NB4 (cell line): Measurements from ENCODE around the gene ARFRP1.

Source experiments
- DNase-seq: peaks from one replicate; pipeline ENCODE4 v3.0.0; 2010; ENCODE audit warnings: low read depth
- H3K4me3 ChIP-seq: one replicate; pipeline ENCODE4 v1.5.1; 2011; ENCODE audit warnings: mild to moderate bottlenecking, low read depth, low read length, moderate library complexity
- CTCF ChIP-seq: IDR thresholded peaks from one replicate; pipeline ENCODE4 v1.5.1; 2012; ENCODE audit warnings: low read depth, low read length
- MAX ChIP-seq: IDR thresholded peaks from 2 replicates; pipeline ENCODE4 v1.6.1; 2011; ENCODE audit warnings: low read depth, low read length
- MYC ChIP-seq: IDR thresholded peaks from 2 replicates; pipeline ENCODE4 v1.6.1; 2011; ENCODE audit warnings: low read depth, low read length
- POLR2A ChIP-seq: IDR thresholded peaks from 2 replicates; pipeline ENCODE4 v1.6.1; 2011; ENCODE audit warnings: mild to moderate bottlenecking; ENCODE audit not compliant: insufficient read length; ENCODE audit errors: extremely low read depth

ARFRP1 gene

GRCh38 chr20:63744574-63745423, 37.0 kb upstream of the ARFRP1 start:
- no peak for DNase-seq
- H3K4me3 ChIP-seq, result no peak overlapping the region
- TF ChIP-seq POLR2A (peak; percentile 12), MAX (no peak)

- no peak for TF ChIP-seq CTCF
- no peak for TF ChIP-seq MYC
- H3K4me3 ChIP-seq, result no peak overlapping the region
- DNase-seq, result no peak
Measured at GRCh38 chr20:63744158-63744557, 36.4 kb upstream of the ARFRP1 start.

- TF ChIP-seq POLR2A (no peak), MAX (no peak), CTCF (no peak), MYC (no peak)
- no peak for DNase-seq
Measured at GRCh38 chr20:63743210-63743970, 35.6 kb upstream of the ARFRP1 start.

GRCh38 chr20:63742381-63743024, 34.7 kb upstream of the ARFRP1 start:
- no peak overlapping the region for H3K4me3 ChIP-seq
- TF ChIP-seq CTCF (no peak), MAX (no peak), MYC (no peak), POLR2A (no peak)
- DNase-seq, result no peak

More at GRCh38 chr20:63743210-63743970, 35.6 kb upstream of the ARFRP1 start:
- H3K4me3 ChIP-seq, result no peak overlapping the region

- H3K4me3 ChIP-seq, result peak overlapping the region; percentile 74
- TF ChIP-seq CTCF (no peak), POLR2A (no peak), MAX (no peak), MYC (no peak)
- no peak for DNase-seq
Measured at GRCh38 chr20:63741676-63742380, 34.1 kb upstream of the ARFRP1 start.

- peak overlapping the region; percentile 74 for H3K4me3 ChIP-seq
- no peak for DNase-seq
- TF ChIP-seq CTCF, result no peak
- no peak for TF ChIP-seq POLR2A
Measured at GRCh38 chr20:63741354-63741675, 33.5 kb upstream of the ARFRP1 start.
